ENCODE results near the gene CAPZB. TPM values are rescaled to one million over a fixed set of nuclear protein-coding genes. Genes with fewer than 3 reads are reported as not detected.

The CAPZB gene
- total and polyA plus RNA-seq, 7 donors: 179 to 284 (median 224) TPM

GRCh38 chr1:19423130-19423529 lies 62.2 kb downstream of the CAPZB start:
- 19 to 35% (median 35%) methylated on average over 5 of the region's 5 CpGs for WGBS, 3 donors
- no peaks in the 10 kb centered on the region for H3K27me3 ChIP-seq (ENCODE audit: insufficient read depth in 3 of 3, low read length in 2 of 3)
- H3K9me3 ChIP-seq: no peaks in the 10 kb centered on the region
- DNase-seq (no peak), ATAC-seq (no peak)
- intact Hi-C loops (cut with DNase I): no loop called here
- H3K4me3 ChIP-seq: no peak overlapping the region
- TF ChIP-seq CTCF (IDR thresholded peaks at IDR 0.05): no peak
- peaks cover 0 to 13% of the 10 kb centered on the region in 2 donors for H3K36me3 ChIP-seq (ENCODE audit: insufficient read depth in 1 of 2, low read depth in 1 of 2)
- H3K4me1 ChIP-seq: peaks cover 94% of the 10 kb centered on the region
- H3K27ac ChIP-seq: peak overlapping the region; percentile 60

- Histone ChIP-seq H3K27ac (peak overlapping the region; percentile 13), H3K4me3 (no peak overlapping the region), H3K27me3 (ENCODE audit: insufficient read depth in 3 of 3, low read length in 2 of 3) (no peaks in the 10 kb centered on the region), H3K36me3 (ENCODE audit: insufficient read depth in 1 of 2, low read depth in 1 of 2) (peaks cover 0 to 13% of the 10 kb centered on the region in 2 donors), H3K4me1 (peaks cover 90% of the 10 kb centered on the region), H3K9me3 (no peaks in the 10 kb centered on the region)
- WGBS, 3 donors: 19 to 39% (median 23%) methylated on average over 4 of the region's 4 CpGs
- intact Hi-C loops (cut with DNase I): no loop called here
- DNase-seq (no peak), ATAC-seq (no peak)
- no peak for TF ChIP-seq CTCF (IDR thresholded peaks at IDR 0.05)
Measured at GRCh38 chr1:19421365-19421764, 64.0 kb downstream of the CAPZB start.

- ATAC-seq: no peak
- Histone ChIP-seq H3K9me3 (no peaks in the 10 kb centered on the region), H3K27me3 (ENCODE audit: insufficient read depth in 3 of 3, low read length in 2 of 3) (no peaks in the 10 kb centered on the region), H3K4me1 (peaks cover 90% of the 10 kb centered on the region), H3K27ac (no peak overlapping the region), H3K4me3 (no peak overlapping the region), H3K36me3 (ENCODE audit: insufficient read depth in 1 of 2, low read depth in 1 of 2) (peaks cover 0 to 13% of the 10 kb centered on the region in 2 donors)
- DNase-seq: no peak
- 84 to 93% (median 86%) methylated on average over 4 of the region's 4 CpGs for WGBS, 3 donors
- no peak for TF ChIP-seq CTCF (IDR thresholded peaks at IDR 0.05)
- intact Hi-C loops (cut with DNase I): no loop called here
Measured at GRCh38 chr1:19420606-19421005, 64.7 kb downstream of the CAPZB start.

GRCh38 chr1:19419691-19420090 lies 65.6 kb downstream of the CAPZB start:
- WGBS, 3 donors: 76 to 91% (median 80%) methylated on average over 9 of the region's 9 CpGs
- no peaks in the 10 kb centered on the region for H3K9me3 ChIP-seq
- no peak for DNase-seq
- no peak for ATAC-seq
- H3K27ac ChIP-seq: no peak overlapping the region
- peaks cover 0 to 13% of the 10 kb centered on the region in 2 donors for H3K36me3 ChIP-seq (ENCODE audit: insufficient read depth in 1 of 2, low read depth in 1 of 2)
- H3K27me3 ChIP-seq (ENCODE audit: insufficient read depth in 3 of 3, low read length in 2 of 3): no peaks in the 10 kb centered on the region
- peaks cover 90% of the 10 kb centered on the region for H3K4me1 ChIP-seq
- H3K4me3 ChIP-seq: no peak overlapping the region
- intact Hi-C loops (cut with DNase I): no loop called here
- TF ChIP-seq CTCF (IDR thresholded peaks at IDR 0.05): no peak

- Histone ChIP-seq H3K27me3 (ENCODE audit: insufficient read depth in 3 of 3, low read length in 2 of 3) (no peaks in the 10 kb centered on the region), H3K36me3 (ENCODE audit: insufficient read depth in 1 of 2, low read depth in 1 of 2) (peaks cover 0 to 13% of the 10 kb centered on the region in 2 donors), H3K27ac (peak overlapping the region; percentile 58), H3K4me1 (peaks cover 90% of the 10 kb centered on the region), H3K9me3 (no peaks in the 10 kb centered on the region), H3K4me3 (no peak overlapping the region)
- ATAC-seq: peak; percentile 63 to 76 (median 73)
- no peak for DNase-seq
- no peak for TF ChIP-seq CTCF (IDR thresholded peaks at IDR 0.05)
- 18 to 46% (median 28%) methylated on average over 5 of the region's 5 CpGs for WGBS, 3 donors
- intact Hi-C loops (cut with DNase I): no loop called here
Measured at GRCh38 chr1:19418503-19418971, 66.8 kb downstream of the CAPZB start.
